WERI-Rb-1 (cell line): ENCODE results near the gene KCNT1.

Source experiments
- DNase-seq: peaks from one replicate; pipeline ENCODE4 v3.0.0-alpha.2; 2020
- H3K27ac ChIP-seq: fragments of 250-450 bp; sonication (Bioruptor Pico); 2 replicates; pipeline ENCODE4 v1.5.1; 2020; ENCODE audit warnings: mild to moderate bottlenecking, moderate library complexity
- H3K27me3 ChIP-seq: fragments of 250-450 bp; sonication (Bioruptor Pico); 2 replicates; pipeline ENCODE4 v1.5.1; 2021; ENCODE audit warnings: mild to moderate bottlenecking, low read depth, moderate library complexity; ENCODE audit not compliant: insufficient read depth, severe bottlenecking
- H3K36me3 ChIP-seq: fragments of 250-450 bp; sonication (Bioruptor Pico); 2 replicates; pipeline ENCODE4 v1.5.1; 2020; ENCODE audit warnings: mild to moderate bottlenecking, moderate library complexity
- H3K4me3 ChIP-seq: 2 replicates; pipeline ENCODE4 v1.5.1; 2011; ENCODE audit warnings: low read depth, mild to moderate bottlenecking, control low read depth, low read length
- H3K9me3 ChIP-seq: fragments of 250-450 bp; sonication (Bioruptor Pico); 2 replicates; pipeline ENCODE4 v1.5.1; 2021; ENCODE audit warnings: mild to moderate bottlenecking, moderate library complexity; ENCODE audit not compliant: severe bottlenecking
- TF ChIP-seq, protein P1 (sequence below): IDR thresholded peaks from 2 replicates; pipeline ENCODE4 v1.5.1; 2011; ENCODE audit warnings: low read depth, mild to moderate bottlenecking, control low read depth, inconsistent platforms, low read length

Gene KCNT1

DNA sequence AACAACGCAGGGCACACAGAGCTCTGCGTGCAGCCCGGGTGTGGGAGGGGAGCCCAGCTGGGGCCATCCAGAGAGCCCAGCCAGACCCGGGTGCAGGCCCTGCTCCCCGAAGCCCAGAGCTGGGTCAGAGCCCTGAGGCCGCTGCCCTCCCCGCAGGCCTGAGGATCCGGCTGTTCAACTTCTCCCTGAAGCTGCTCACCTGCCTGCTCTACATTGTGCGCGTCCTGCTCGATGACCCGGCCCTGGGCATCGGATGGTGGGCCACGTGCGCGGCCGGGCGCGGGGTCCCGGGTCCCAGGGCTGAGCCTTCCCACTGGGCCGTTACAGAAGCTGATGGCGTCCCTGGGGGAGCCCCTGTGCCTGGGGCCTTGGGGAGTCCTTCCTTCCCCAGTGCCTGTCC is 48.8 kb downstream of the KCNT1 start:
- Histone ChIP-seq H3K9me3 (no peaks in the 10 kb centered on the region), H3K36me3 (no peaks in the 10 kb centered on the region), H3K4me3 (no peak overlapping the region), H3K27ac (no peak overlapping the region), H3K27me3 (no peaks in the 10 kb centered on the region)
- no peak for DNase-seq
- TF ChIP-seq, protein P1, sequence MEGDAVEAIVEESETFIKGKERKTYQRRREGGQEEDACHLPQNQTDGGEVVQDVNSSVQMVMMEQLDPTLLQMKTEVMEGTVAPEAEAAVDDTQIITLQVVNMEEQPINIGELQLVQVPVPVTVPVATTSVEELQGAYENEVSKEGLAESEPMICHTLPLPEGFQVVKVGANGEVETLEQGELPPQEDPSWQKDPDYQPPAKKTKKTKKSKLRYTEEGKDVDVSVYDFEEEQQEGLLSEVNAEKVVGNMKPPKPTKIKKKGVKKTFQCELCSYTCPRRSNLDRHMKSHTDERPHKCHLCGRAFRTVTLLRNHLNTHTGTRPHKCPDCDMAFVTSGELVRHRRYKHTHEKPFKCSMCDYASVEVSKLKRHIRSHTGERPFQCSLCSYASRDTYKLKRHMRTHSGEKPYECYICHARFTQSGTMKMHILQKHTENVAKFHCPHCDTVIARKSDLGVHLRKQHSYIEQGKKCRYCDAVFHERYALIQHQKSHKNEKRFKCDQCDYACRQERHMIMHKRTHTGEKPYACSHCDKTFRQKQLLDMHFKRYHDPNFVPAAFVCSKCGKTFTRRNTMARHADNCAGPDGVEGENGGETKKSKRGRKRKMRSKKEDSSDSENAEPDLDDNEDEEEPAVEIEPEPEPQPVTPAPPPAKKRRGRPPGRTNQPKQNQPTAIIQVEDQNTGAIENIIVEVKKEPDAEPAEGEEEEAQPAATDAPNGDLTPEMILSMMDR = no peak

DNA sequence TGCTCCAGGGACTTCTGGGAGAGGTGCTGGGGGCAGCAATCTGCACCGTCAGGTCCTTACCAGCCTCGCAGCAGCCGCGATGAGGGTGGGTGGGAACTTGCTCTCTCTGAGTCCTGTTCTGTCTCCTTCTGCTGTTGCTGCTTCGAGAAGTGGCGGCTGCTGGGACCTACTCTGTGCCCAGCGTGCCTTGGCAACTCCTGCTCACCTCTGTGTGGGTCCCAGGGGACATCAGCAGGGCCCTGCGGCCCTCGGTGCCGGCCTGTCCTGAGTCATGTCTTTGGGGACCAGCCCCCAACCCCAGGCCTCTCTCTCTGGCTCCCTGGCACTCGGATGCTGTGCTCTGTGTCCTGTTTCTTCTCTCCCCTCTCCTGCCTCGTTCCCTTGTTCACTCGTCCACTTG is 49.5 kb downstream of the KCNT1 start:
- TF ChIP-seq, protein P1 = no peak
- Histone ChIP-seq H3K9me3 (no peaks in the 10 kb centered on the region), H3K4me3 (no peak overlapping the region), H3K27me3 (no peaks in the 10 kb centered on the region), H3K36me3 (no peaks in the 10 kb centered on the region), H3K27ac (no peak overlapping the region)
- no peak for DNase-seq

DNA sequence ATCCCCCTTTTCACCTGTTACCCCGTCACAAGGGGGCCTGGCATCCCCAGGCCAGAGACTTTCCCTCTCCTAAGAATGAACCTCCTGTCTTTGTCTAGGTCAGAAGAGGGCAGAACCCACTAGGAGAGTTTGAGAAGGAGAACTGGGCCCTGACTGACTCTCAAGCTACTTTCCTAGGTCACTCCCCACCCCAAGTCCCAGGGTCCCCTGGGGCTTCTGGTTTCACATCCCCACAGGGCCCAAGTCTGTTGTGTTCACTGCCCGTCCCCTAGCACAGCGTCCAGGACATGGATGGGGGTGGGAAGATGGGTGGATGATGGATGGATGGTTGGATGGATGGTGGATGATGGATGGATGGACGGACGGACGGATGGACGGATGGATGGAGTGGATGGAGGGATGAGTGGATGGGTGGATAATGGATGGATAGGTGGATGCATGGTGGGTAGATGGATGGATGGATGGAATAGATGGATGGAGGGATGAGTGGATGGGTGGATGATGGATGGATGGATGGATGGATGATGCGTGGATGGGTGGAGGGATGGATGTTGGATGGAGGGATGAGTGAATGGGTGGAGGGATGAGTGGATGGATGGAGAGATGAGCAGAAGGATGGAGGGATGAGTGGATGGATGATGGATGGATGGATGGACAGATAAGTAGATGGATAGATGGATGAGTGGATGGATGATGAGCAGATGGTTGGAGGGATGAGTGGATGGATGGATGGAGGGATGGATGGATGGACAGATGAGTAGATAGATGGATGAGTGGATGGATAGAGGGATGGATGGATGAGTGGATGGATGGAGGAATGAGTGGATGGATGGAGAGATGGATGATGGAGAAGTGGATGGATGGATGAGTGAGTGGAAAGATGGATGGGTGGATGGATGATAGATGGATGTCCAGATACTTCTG is 50.6 kb downstream of the KCNT1 start:
- DNase-seq = no peak
- Histone ChIP-seq H3K4me3 (no peak overlapping the region), H3K27me3 (no peaks in the 10 kb centered on the region), H3K27ac (no peak overlapping the region), H3K36me3 (no peaks in the 10 kb centered on the region), H3K9me3 (no peaks in the 10 kb centered on the region)
- TF ChIP-seq, protein P1 = no peak

DNA sequence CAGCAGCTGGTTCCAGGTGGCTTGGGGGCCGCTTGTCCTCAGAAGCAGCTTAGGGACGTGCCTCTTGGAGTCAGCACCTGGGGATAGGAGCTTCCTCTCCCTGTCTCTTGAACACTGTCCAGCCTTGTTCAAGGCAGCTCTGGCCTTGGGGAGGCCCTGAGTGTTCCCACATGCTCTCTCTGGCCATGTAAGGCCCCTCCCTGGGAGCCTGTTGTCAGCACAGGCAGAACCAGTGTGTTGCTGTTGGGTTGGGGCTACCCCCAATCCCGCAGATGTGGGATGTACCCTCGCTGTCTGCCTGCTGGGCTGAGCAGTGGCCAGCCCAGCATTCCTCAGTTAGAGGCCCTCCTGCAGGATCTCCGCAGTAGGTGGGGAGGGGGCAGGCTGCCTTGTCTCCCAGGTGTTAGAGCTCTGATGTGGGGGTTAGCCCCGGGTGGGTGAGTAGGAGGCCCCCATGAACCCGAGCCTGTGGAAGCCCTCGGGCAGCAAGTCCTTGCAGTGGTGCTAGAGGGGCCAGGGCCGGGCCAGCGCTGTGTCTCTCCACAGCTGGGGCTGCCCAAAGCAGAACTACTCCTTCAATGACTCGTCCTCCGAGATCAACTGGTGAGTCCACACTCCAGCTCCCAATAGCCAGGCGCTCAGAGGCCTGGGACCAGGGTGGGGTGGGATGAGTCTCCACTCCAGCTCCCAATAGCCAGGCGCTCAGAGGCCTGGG is 51.6 kb downstream of the KCNT1 start:
- H3K36me3 ChIP-seq = no peaks in the 10 kb centered on the region
- DNase-seq = no peak
- TF ChIP-seq, protein P1 = no peak
- H3K27ac ChIP-seq = no peak overlapping the region
- H3K27me3 ChIP-seq = no peaks in the 10 kb centered on the region
- H3K9me3 ChIP-seq = no peaks in the 10 kb centered on the region
- H3K4me3 ChIP-seq = no peak overlapping the region

DNA sequence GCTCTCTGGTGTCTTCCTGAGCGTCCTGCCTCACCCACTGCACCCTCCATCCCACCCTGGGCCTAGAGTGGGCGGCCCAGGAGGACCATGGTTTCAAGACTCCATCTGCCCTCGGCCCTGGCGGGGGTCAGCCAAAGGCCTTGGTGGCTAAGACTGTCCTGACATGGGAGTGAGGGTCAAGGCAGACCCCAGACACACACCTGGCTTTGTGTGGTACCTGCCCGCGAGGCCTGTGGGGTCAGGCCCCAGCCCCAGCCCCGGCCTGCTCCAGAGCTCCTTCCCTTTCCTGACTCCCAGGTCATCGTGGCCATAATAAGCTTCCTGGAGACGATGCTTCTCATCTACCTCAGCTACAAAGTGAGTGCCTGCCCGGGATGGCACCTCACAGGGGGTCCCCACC is 54.6 kb downstream of the KCNT1 start:
- no peak overlapping the region for H3K4me3 ChIP-seq
- TF ChIP-seq, protein P1 = no peak
- H3K27ac ChIP-seq = no peak overlapping the region
- no peaks in the 10 kb centered on the region for H3K9me3 ChIP-seq
- no peaks in the 10 kb centered on the region for H3K36me3 ChIP-seq
- H3K27me3 ChIP-seq = no peaks in the 10 kb centered on the region
- DNase-seq = no peak
